ENCODE results near the gene PLXDC2. TPM values are rescaled to one million over a fixed set of nuclear protein-coding genes. Genes with fewer than 3 reads are reported as not detected.

The PLXDC2 gene
- total RNA-seq, 1 donor, result 3.2 TPM

GRCh38 chr10:20087353-20087752 is 271.1 kb downstream of the PLXDC2 start:
- no peak for DNase-seq (ENCODE audit: low read depth)
- no peak for TF ChIP-seq CTCF (IDR thresholded peaks at IDR 0.05; ENCODE audit: insufficient read depth, low read length)
- no peak overlapping the region for H3K4me3 ChIP-seq (ENCODE audit: low read depth, low read length)

GRCh38 chr10:20088061-20088701 is 271.9 kb downstream of the PLXDC2 start:
- DNase-seq (ENCODE audit: low read depth), result no peak
- no peak overlapping the region for H3K4me3 ChIP-seq (ENCODE audit: low read depth, low read length)
- TF ChIP-seq CTCF (IDR thresholded peaks at IDR 0.05; ENCODE audit: insufficient read depth, low read length), result no peak

- TF ChIP-seq CTCF (IDR thresholded peaks at IDR 0.05; ENCODE audit: insufficient read depth, low read length), result no peak
- H3K4me3 ChIP-seq (ENCODE audit: low read depth, low read length), result no peak overlapping the region
- no peak for DNase-seq (ENCODE audit: low read depth)
Measured at GRCh38 chr10:20089879-20090278, 273.6 kb downstream of the PLXDC2 start.

- no peak for DNase-seq (ENCODE audit: low read depth)
- TF ChIP-seq CTCF (IDR thresholded peaks at IDR 0.05; ENCODE audit: insufficient read depth, low read length), result no peak
- H3K4me3 ChIP-seq (ENCODE audit: low read depth, low read length), result no peak overlapping the region
Measured at GRCh38 chr10:20090831-20091230, 274.6 kb downstream of the PLXDC2 start.

GRCh38 chr10:20091698-20092097 is 275.5 kb downstream of the PLXDC2 start:
- no peak overlapping the region for H3K4me3 ChIP-seq (ENCODE audit: low read depth, low read length)
- no peak for TF ChIP-seq CTCF (IDR thresholded peaks at IDR 0.05; ENCODE audit: insufficient read depth, low read length)
- DNase-seq (ENCODE audit: low read depth), result no peak

GRCh38 chr10:20093600-20093999 is 277.4 kb downstream of the PLXDC2 start:
- no peak overlapping the region for H3K4me3 ChIP-seq (ENCODE audit: low read depth, low read length)
- TF ChIP-seq CTCF (IDR thresholded peaks at IDR 0.05; ENCODE audit: insufficient read depth, low read length), result no peak
- DNase-seq (ENCODE audit: low read depth), result no peak

All from fibroblast of the aortic adventitia (primary cell).